D721Med (cell line): Measurements from ENCODE around the gene RAD51C.
"Not testable (repeated sequence)": the region's sequence is repeated elsewhere in the genome, so short reads cannot be mapped to it uniquely, and the experiment has no call there.

ENCODE experiments used
- DNase-seq: peaks from one replicate; pipeline ENCODE4 v3.0.0; 2011; ENCODE audit warnings: low spot score; ENCODE audit not compliant: insufficient read length
- FAIRE-seq: peaks from 2 replicates; lab custom pipeline; 2011; peaks lifted over from hg19 to GRCh38; lab: Jason Lieb, UNC
- CTCF ChIP-seq: IDR thresholded peaks from 2 replicates; pipeline ENCODE4 v1.5.1; 2012; ENCODE audit warnings: mild to moderate bottlenecking, control low read depth; ENCODE audit not compliant: insufficient read depth; ENCODE audit errors: missing control alignments

The RAD51C gene

DNA sequence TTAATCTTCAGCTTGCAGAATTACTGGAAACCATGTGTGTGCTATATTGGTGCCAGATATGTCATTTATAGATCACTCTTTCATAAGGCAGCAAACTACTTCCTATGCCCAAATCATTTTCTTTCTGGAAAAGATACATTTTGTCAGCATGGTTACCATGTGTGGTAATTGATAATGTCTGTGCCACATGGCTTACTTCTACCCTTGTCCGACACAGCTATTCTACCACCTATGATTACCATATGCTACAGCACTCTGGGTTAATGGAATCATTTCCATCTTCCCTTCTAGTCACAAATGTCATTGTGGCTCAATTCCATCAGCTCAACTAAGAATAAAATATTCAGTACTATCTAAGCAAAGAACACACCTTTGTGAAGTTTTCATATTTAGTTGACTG lies 55.3 kb downstream of the RAD51C start:
- no peak for TF ChIP-seq CTCF
- FAIRE-seq (no peak), DNase-seq (no peak)

- not testable (repeated sequence) for FAIRE-seq, DNase-seq
Measured at GRCh38 chr17:58749627-58750026, 57.2 kb downstream of the RAD51C start.

DNA sequence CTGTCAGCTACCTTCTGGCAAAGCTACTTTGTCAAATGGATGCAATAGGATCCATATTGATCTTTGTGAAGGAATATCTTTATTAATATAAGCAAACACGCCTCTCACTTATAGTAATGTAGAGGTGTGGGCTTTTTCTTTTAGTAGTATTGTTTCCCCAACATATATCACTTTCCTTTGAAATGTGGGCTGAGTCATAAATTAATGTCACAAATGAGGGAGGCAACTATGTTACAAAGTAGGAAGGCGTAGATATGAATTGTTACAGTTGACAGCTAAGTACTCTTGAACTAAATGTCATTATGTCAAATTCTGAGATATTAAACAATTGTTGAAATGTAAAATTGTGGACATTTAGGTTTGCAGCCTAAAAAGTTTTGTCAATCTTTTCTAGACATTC lies 60.6 kb downstream of the RAD51C start:
- no peak for TF ChIP-seq CTCF
- FAIRE-seq (no peak), DNase-seq (no peak)

- no peak for TF ChIP-seq CTCF
- FAIRE-seq = no peak
- no peak for DNase-seq
Measured at GRCh38 chr17:58755269-58755576, 62.8 kb downstream of the RAD51C start.

- no peak for FAIRE-seq
- TF ChIP-seq CTCF = no peak
- DNase-seq = peak; percentile 71
Measured at GRCh38 chr17:58755577-58756245, 63.3 kb downstream of the RAD51C start, which contains the start of gene PPM1E. PPM1E (plus strand) TSS chr17:58755854.

DNA sequence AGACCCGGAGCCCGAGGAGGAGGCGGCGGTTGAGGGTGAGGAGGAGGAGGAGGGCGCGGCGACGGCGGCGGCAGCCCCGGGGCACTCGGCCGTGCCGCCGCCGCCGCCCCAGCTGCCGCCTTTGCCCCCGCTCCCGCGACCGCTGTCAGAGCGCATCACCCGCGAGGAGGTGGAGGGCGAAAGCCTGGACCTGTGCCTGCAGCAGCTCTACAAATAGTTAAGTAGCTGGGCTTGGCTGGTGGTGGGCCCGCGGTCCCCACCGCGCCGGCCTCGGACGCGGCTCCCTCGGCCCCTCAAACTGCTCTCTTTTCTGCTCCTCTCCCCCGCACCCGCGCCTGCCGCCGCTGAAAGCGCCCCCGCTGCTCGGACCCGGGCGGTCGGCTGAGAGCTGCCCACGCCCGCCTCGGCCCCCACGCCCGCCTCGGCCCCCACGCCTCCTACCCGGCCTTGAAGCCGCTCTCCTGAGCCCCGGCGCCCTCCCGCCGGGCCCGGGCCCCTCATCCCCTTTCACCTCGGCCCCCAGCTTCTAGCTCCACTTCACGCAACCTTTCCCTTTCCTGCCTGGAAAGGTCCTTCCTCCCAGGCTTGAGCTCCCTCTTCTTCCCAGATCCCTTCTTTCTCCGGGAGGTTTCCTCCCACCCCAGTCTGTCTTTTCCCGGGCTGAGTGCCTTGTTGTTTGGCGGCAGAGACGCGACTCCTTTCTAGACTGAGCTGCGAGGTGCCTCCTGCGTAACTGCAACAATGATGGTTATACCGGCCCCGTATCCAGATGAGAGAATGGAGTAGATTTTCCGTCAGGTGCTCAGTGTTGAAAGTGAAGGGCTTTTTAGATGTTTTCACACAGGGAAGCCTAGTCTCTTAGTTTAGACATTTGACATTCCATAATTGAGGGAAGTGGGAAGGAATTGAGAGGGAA lies 64.1 kb downstream of the RAD51C start:
- no peak for FAIRE-seq
- DNase-seq = no peak
- TF ChIP-seq CTCF = no peak

GRCh38 chr17:58757162-58757613 lies 64.8 kb downstream of the RAD51C start:
- TF ChIP-seq CTCF = no peak
- DNase-seq (no peak), FAIRE-seq (peak; percentile 55)
